Brain pericyte (primary cell): Measurements from ENCODE around the gene SLC23A2.
"Not testable (repeated sequence)": the region's sequence is repeated elsewhere in the genome, so short reads cannot be mapped to it uniquely, and the experiment has no call there.

ENCODE experiments used
- DNase-seq: peaks from one replicate; pipeline ENCODE4 v3.0.0-alpha.2; 2012; ENCODE audit warnings: low read depth, low spot score

SLC23A2 gene

DNA sequence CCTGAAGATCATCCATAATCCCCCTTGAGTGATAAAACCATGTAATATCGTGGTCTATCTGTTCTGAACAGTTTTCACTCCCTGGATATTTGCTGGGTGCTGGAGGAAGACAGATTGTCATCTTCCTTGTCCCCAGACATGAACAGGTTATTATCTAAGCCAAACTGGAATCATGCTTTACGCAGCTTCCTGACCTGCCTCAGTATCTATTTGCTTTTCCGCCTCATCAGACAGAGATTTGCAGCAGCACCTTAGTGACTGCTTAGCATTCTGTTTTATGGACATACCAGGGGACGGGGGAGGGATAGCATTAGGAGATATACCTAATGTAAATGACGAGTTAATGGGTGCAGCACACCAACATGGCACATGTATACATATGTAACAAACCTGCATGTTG lies 124.6 kb downstream of the SLC23A2 start:
- no peak for DNase-seq

DNA sequence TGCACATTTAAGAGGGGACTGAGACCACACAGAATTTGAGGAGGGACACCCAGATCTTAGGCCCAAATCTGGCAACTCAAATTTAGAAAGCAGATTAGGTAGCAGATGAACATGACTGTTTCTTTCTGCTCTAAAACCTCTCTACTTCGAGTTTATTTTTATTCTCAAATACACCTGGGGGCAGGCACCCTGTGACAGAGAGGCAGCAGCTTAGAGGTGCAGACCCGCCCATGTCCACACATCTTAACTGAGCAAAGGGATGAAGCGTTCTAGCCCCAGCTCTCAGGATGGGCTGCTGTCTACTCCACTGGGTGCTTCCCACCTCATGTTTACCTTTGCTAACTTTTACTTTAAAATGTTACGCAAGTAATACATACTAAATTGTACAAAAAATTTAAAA lies 125.0 kb downstream of the SLC23A2 start:
- no peak for DNase-seq

DNA sequence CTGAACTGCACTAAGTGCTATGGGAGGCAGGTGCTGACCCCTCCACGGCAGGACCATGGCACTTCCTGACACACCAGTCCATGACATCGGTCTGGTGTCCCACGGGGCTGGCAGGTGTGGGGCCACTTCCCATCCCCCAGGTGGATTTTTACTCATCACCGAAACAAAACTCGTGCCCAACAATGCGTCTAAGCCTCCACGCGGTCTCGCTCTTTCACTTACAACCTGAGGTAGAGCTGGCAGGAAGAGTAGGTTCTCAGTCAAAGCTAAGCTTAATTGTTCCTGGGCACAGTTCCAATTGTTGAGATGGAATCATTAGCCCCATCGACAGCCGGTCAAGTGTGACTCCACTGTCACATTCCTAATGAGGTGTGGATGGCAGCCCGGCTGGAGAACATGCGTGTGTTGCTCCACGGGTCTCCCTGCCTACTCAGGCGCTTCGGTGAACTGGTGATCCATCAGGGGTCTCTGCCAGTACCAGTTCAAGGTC lies 125.7 kb downstream of the SLC23A2 start:
- no peak for DNase-seq

DNA sequence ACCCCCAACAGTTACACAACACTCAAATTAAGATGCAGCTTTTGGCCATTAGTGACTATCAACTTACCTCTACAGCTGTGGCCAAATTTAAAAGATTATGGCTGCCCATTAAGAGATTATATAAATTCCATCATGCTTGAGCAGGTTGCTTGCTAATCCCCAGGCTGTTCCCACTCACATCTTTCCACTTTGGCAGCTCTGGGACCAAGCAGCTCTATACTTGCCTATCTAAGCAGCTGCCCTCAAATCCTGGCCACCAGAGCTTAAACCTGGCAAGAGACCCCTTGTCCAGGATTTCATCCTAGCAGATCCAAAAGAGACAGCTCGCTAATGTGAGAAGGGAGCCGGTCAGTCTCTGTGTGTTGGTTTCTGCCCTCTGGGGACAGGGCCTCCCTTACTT lies 127.9 kb downstream of the SLC23A2 start:
- no peak for DNase-seq

DNA sequence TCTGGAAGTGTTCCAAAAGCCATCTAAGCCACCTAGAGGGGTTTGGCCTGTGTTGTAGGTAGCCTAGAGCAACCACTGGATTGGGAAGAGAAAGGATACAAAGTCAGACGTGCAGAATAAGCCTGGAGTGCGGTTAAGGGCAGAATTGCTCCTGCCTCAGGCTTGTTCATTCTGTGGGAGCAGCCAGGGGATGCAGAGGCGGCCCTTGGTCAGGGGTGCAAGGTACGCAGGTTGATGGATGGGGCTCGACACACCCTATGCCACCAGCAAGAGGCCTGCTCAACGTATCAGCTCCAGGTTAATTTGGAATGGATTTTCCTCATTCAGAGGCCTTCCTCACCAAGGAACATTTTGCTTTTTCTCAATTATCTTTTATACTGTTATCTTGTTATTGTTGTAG lies 129.8 kb downstream of the SLC23A2 start:
- no peak for DNase-seq

DNA sequence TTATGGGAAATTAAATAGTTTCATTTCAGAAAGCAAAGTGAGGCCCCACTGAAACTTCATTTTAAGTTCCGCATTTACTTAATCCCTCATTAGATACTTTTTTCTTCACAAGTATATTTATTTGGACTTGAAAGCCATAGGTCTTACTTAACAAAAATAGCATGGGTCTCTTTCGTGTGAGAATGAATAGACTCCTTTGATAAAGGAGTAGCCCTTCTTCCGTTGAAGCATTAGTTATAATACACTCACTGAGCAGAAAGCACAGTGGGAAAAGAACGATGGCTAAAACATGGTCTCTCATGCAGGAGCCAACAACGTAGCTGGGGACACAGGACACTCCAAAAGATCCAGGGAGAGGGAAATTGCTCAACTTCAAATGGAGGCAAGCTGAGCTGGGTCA lies 130.4 kb downstream of the SLC23A2 start:
- no peak for DNase-seq

DNA sequence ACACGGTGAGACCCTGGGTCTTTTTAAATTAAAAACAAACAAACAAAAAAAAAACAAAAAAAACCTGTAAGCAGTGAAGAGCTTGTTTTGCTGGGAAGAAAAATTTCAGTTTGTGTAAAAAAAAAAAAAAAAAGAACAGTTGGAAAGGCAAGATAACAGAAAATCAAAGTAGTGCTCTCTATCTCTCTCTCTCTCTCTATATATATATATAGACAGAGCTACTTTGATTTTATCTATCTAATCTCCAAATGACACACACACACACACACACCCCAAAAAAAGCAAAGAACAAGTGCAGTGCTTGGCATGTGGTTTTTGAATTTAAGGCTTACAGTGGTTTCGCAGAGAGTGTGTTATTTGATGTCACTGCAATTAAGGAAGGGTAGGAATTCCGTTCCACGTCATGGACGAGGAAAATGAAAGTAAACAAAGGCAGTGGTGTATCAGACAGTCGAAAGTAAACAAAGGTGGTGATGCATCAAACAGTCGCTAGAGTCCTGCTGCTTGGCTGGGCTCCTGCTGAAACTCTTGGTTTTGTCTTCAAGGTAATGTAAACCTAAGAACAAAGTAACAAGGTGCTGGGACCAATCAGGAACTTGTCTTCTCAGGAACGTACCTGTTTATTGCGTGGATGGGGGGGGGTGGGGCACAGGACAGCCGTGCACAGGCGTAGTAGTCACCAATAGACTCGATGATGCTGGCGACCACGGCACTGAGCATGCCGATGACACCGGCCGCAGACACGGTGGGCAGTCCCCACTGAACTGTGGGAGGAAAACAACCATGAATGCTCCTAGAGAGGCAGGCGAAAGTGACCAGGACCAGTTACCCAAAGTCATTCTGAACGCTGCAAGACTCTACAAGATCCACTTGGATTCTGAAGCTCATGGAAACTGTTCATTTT lies 131.8 kb downstream of the SLC23A2 start:
- no peak for DNase-seq

DNA sequence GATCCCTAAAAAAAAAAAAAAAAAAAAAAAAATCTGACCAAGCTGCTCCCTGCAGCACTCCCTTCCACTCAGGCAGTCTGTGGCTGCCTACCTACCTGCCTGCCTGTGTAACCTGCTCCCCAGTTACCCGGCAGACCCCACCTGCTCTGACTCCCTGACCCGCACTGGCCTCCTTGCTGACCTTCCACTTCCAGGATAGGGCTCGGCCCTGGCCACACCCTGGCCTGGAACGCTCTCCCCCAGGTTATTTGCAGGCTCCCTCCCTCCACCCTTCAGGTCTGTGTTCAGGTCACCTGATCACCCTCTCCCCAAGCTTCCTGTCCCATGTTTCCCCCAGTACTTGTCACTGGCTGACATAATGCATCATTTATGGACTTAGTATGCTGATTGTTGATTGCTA lies 134.3 kb downstream of the SLC23A2 start:
- DNase-seq, result no peak

DNA sequence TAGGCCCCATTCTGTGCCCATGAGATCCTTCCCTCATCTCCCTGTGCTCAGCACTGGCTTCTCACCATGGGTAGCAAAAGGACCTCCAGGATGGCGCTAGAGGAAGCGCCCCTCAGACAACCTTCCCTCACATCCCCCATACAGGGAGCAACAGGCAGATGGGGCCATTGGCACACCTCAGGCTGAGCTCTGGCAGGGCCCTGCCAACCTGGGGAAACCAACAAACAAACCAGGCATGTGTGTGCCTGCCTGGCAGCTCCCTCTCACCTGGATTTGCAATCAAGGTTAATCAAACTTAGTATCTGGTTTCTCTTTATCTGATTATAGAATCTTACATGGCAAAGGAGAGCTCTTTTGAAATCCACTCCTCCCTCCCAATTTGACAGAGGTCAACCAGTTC lies 134.9 kb downstream of the SLC23A2 start:
- no peak for DNase-seq

DNA sequence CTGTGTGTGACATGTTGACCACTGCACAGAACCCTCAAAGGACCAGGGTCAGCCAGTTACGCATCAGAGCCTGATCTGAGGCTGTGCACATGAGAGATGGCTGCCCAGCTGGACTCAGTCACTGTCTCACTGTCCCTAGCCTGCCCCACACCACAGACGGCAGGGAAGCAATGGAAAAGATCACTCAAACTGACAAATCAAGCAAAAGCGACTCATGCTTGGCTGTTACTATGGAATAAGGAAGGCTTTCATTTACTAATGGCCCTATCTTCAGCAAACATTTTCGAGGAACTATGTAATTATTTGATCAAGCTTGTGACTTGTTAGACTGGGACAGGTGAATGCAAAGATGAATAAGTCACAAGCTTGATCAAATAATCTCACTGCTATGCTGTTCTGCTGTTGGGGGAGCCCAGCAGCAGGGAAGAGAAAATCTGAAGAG lies 137.0 kb downstream of the SLC23A2 start:
- DNase-seq, result no peak

DNA sequence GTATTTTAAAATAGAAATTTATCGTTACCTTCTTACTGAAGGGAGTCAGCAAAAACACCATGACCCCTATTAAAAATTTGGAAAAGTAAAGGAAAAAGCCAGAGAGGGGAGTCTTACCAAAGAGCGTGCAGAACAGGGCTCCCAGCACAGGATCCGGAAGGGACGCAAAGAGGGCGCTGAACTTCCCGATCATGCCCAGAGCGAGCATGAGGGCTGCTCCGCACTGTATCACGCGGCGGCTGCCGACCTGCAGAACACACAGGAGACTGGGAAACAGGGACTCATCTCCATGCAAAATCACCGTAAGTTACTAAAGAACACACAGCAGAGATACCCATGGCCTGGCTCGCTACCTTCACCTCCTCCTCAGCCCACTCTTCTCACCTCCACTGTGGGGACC lies 138.6 kb downstream of the SLC23A2 start:
- DNase-seq, result no peak

DNA sequence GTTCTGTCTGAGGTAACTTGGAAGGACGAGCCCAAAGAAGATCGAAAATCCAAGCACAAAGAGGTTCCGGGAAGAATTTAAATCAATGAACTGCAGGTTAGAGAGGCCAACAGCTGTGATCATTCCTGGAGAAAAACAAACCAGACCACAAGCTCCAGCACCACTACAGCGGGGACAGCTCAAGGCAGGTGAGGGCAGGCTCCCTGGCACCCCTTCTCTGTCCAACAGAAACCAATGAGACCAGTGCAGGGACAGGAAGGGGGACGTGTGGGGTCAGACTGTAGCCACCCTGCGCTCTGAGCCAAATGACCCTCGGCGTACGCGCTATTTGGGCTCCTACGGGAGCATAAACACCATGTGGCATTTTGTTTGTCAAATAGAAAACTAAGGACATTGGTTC lies 139.3 kb downstream of the SLC23A2 start:
- DNase-seq, result no peak

DNA sequence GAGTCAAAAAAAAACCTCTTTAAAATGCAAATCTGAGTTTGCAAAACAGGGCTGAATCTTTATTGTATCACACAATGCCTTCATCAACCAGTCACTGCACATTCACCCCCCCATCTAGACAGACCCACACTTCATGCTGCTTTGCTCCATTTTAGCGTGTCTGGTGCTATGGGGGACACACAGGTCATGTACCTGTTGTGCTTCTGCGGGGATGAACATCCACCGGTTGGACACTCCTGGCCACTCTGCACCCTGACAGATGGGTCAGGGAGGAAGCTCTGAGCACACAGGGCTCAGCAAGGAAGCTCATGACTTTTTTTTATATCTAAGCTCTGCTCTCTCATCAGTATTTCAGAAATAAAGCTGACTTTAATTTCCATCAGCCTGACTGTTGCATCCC lies 143.3 kb downstream of the SLC23A2 start:
- no peak for DNase-seq

DNA sequence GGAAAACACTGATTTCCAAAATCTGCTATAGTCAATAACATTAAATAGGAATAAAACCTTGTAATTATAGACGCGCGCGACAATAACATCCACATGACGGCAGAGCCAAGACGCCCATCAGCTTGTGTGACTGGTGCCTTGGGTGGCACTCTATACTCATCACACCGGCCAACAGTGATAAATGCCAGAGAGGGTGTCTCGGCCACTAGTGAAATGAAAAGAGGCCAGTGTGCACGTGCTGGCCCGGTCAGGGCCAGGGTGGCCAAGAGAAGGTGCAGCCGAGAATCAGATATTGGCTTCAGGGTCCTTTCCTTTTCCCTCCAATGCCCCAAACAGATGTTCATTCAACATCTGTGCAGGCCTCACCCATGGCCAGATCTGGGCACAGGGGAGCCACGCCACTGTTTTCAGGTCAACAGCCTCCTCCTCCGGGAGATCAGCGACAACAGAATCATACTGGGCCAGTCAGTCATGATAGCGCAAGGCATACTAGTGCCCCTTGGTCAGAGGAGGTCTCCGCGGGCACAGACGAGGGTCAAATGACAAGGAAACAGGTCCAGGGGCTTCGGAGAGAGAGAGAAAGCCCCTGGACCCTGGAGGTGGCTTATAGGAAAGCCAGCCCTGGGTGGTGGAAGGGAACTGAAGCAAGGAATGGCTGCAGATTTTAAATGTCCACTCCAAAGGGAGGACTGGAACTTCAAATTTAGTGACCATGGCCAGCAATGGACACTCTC lies 145.1 kb downstream of the SLC23A2 start:
- DNase-seq, result no peak

DNA sequence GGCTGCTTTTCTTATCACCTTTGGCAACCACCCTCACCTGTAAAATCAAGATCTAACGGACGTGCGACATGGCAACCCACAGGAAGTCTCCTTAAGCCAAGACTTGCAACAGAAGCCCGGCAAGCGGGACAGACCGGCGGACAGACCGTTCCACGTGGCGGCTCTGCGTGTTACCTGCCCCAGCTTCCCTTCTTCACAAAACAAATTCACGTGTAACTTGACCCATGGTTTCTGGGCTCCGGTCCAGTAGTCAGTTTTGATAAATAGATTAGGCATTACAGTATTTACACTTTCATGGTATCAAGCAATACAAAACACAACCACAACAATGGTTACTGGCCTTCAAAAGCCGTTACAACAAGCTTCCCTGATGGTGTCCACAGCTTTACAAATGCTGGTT lies 145.8 kb downstream of the SLC23A2 start:
- no peak for DNase-seq

DNA sequence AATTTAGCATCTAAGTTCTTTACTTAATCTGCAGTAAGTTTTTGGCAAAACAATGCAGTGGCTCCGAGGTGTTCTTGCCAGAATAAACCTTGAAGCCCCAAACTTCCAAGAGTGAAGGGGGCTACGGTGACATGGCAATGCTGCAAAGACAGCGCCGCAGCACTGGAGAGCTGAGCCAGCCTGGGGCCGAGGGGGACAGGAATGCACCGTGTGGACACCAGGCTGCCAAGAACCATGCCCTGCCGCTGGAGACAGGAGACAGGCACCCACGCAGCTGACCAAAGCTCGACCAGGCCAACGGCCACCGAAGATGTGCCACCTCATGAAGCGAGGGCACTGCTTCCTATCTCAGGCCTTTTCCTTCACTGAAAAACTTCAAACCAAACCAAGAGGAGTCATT lies 146.2 kb downstream of the SLC23A2 start:
- DNase-seq, result no peak

DNA sequence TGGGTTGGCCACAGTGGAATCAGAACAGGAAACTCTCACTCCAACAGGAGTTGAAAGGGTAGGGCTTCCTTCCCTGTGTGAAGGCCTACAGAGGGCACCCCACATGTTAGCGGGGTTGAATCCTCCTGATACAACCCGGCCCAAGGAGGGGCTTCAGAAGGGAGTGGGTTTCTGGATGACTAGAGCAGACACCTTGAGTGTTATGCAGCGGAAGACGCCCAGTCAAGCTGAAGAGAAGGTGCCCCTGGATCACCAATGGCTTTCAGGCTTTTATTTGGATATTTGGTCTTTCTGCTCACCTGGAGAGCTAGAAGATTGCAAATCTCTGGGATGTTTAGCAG lies 146.8 kb downstream of the SLC23A2 start:
- no peak for DNase-seq

DNA sequence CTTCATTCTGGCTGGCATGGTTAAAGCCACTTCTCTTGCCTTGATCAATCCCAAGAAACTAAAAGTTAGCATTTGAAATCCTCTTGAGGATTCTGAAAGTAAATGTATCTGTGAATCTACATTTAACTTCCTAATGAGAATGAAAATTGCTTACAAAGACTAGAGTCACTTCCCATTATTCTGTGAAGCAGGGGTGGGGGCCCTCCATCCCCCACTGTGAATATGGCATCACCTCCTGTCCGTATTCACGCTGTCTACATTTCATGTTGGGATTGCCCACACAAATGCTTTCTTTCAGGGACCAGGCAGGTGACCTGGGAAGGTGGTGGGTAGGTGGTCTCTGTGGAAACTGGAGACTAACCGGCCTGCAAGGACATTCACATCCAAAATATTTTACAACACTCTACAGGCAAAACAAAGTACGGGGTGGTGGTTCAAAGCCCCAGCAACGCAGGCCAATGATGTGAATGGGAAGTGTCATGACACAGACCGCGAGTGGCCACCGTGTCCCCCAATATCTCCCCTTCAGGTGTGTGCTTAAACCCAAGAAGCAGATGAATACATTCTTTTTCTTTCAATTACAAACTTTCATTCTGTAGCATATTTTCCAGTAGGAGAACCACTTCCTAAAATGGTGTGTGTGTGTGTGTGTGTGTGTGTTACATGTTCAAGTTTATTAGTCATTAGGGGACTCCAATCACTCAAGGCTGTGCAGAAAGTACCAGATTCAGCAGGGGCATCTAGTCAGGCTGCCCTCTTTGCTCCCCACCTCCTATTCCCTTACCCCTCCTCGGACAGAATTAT lies 147.4 kb downstream of the SLC23A2 start:
- no peak for DNase-seq

DNA sequence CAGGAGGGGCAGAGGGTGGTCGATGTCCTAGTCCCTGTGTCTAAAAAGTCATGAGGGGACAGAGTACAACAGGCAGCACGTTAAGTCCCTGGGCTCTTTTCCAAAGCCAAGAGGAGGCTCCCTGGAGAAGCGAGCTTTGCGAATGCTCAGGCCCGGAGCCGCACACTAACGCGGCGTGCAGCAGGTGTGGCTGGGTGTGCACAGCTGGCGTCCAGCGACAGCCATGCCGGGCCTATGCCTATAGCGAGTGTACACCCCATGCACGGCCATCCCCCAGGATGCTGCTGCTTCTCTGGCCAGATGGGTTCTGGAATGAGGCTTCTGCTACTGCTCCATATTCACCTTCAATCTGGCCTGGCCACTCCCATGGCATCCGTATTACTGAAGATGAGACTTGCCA lies 148.3 kb downstream of the SLC23A2 start:
- DNase-seq, result no peak

DNA sequence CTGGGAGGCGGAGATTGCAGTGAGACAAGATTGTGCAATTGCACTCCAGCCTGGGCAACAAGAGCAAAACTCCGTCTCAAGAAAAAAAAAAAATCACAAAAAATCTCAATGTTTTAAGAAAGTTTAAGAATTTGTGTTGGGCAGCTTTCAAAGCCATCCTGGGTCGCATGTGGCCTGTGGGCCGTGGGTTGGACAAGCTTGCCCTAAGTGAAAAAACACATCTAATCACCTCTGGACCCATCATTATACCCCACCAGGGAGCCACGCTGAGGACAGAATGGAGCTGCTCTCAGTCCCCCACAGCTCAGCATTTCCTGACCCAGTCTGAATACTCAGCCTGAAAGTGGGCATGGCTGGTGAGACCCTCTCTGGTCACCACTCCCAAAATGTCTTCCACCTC lies 150.3 kb downstream of the SLC23A2 start:
- DNase-seq, result no peak

DNA sequence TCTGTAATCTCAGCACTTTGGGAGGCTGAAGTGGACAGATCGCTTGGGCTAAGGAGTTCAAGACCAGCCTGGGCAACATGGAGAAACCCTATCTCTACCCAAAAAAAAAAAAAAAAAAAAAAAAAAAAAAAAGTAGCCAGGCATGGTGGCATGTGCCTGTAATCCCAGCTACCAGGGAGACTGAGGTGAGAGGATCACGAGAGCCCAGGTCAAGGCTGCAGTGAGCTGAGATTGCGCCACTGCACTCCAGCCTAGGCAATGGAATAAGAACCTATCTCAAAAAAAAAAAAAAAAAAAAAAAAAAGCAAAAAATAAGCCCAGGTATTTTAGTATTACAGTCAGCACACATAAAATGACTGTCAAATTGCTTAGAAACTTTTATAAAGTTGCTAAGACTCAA lies 152.5 kb downstream of the SLC23A2 start:
- not testable (repeated sequence) for DNase-seq

DNA sequence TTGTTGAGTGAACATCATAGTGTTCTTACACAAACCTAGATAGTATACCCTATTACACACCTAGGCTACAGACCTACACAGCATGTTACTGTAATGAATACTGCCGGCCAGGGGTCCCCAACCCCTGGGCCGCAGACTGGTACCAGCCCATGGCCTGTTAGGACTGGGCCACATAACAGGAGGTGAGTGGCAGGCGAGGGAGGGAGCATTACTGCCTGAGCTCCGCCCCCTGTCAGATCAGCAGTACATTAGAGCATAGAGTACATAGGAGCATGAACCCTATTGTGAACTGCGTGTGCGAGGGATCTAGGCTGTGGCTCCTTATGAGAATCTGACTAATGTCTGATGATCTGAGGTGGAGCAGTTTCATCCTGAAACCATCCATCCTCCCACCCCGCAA lies 153.3 kb downstream of the SLC23A2 start:
- DNase-seq, result no peak
